GM10266 (cell line): ENCODE measurements around the gene ANKS3.

Experiments used
- DNase-seq: peaks from one replicate; pipeline ENCODE4 v3.0.0; 2012; ENCODE audit errors: extremely low spot score
- CTCF ChIP-seq: IDR thresholded peaks from 2 replicates; pipeline ENCODE4 v1.5.1; 2012; ENCODE audit warnings: mild to moderate bottlenecking, low read depth; ENCODE audit not compliant: control insufficient read depth, insufficient read depth; ENCODE audit errors: missing control alignments

ANKS3 gene

GRCh38 chr16:4695473-4696171, 38.4 kb downstream of the ANKS3 start:
- no peak for TF ChIP-seq CTCF

GRCh38 chr16:4694642-4695451, 39.2 kb downstream of the ANKS3 start:
- TF ChIP-seq CTCF, result no peak
- no peak for DNase-seq

More at GRCh38 chr16:4695473-4696171, 38.4 kb downstream of the ANKS3 start:
- DNase-seq, result no peak

GRCh38 chr16:4693956-4694641, 40.0 kb downstream of the ANKS3 start:
- DNase-seq, result peak; percentile 87
- TF ChIP-seq CTCF, result no peak

- peak; percentile 22 for TF ChIP-seq CTCF
Observed at GRCh38 chr16:4693296-4693955, 40.6 kb downstream of the ANKS3 start, which contains the start of gene NUDT16L1. TSS of gene NUDT16L1 (plus strand) at chr16:4693562. CDS start at chr16:4693727, 165 bp downstream.

GRCh38 chr16:4692460-4693295, 41.4 kb downstream of the ANKS3 start:
- no peak for DNase-seq
- no peak for TF ChIP-seq CTCF

More at GRCh38 chr16:4693296-4693955, 40.6 kb downstream of the ANKS3 start, which contains the start of gene NUDT16L1:
- DNase-seq, result peak; percentile 100

GRCh38 chr16:4691666-4692412, 42.2 kb downstream of the ANKS3 start:
- peak; percentile 34 for DNase-seq

More at GRCh38 chr16:4691666-4692412, 42.2 kb downstream of the ANKS3 start:
- TF ChIP-seq CTCF, result no peak
